ENCODE results near the gene ATXN7L3. TPM values are rescaled to one million over a fixed set of nuclear protein-coding genes. Genes with fewer than 3 reads are reported as not detected.
A peak's percentile ranks its signal among the peaks of the same experiment; 100 is the strongest.

Gene ATXN7L3
- total and polyA plus RNA-seq, 9 of the 15 experiments (the other 6 are each of a cell fraction or from before 2014, with no cell fraction given), result 0.62 to 66.1 (median 33.2) TPM

DNA sequence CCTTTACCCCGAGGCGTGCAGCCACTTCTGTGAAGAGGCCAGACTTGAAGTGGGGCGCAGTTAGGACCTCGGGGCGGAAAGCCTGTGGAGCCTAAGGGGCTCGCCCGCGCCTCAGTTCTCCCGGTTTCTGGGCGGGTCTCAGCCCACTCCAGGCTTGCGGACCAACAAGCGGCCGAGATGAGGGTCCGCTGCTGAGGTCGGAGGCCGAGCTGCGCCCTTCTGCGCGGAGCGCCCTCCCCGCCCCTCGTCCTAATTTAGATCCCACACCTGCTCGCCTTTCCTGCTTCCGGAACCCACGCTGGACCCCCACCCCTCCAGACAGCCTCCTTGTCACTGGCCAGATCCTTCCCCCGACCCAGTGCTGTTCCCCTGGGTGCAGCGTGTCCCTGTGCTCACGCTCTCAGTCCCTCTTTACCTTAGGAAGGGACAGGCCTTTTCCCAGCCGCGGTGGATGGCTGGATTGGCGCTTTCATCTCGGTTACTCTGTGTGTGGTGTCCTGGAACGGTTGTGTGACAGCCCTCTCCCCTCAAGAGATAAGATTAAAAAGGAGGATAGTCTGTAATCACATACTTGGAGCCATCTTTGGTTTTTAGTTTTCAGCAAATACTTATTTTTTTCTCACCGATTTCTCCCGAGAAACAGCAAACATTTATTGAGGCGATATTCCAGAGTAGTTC lies 933 bp upstream of the ATXN7L3 start (continued):
- TF ChIP-seq, protein P1, sequence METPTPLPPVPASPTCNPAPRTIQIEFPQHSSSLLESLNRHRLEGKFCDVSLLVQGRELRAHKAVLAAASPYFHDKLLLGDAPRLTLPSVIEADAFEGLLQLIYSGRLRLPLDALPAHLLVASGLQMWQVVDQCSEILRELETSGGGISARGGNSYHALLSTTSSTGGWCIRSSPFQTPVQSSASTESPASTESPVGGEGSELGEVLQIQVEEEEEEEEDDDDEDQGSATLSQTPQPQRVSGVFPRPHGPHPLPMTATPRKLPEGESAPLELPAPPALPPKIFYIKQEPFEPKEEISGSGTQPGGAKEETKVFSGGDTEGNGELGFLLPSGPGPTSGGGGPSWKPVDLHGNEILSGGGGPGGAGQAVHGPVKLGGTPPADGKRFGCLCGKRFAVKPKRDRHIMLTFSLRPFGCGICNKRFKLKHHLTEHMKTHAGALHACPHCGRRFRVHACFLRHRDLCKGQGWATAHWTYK (CRISPR knock-in tag; IDR thresholded peaks at IDR 0.05), result no peak
- TF ChIP-seq FIP1L1 (IDR thresholded peaks at IDR 0.05; ENCODE audit: low read depth, low read length, poor library complexity, severe bottlenecking) (no peak), POLR2B (IDR thresholded peaks at IDR 0.05; ENCODE audit: low read depth, partially characterized antibody) (peak; percentile 46), MBD2 (IDR thresholded peaks at IDR 0.05; ENCODE audit: borderline replicate concordance, low read depth) (no peak), KAT8 (IDR thresholded peaks at IDR 0.05; ENCODE audit: low read depth) (no peak), EGR1 (conservative IDR thresholded peaks at IDR 0.05) (no peak), ZNF699 (CRISPR knock-in tag; IDR thresholded peaks at IDR 0.05; ENCODE audit: insufficient replicate concordance) (no peak), PCBP1 (IDR thresholded peaks at IDR 0.05; ENCODE audit: low read depth, low read length, poor library complexity, severe bottlenecking) (no peak), ZNF668 (CRISPR knock-in tag; IDR thresholded peaks at IDR 0.05) (no peak), TFAM (CRISPR knock-in tag; conservative IDR thresholded peaks at IDR 0.05) (no peak), ZNF766 (CRISPR knock-in tag; conservative IDR thresholded peaks at IDR 0.05) (no peak), HDAC1 (IDR thresholded peaks at IDR 0.05) (0 out of 4 replicates have a peak, but pooled peaks of 1 of the 2 experiments have one; percentile 37), RBFOX2 (IDR thresholded peaks at IDR 0.05; ENCODE audit: low read depth, low read length) (peak; percentile 78), SAFB2 (IDR thresholded peaks at IDR 0.05; ENCODE audit: borderline replicate concordance, low read depth, low read length, severe bottlenecking) (no peak), NFIC (IDR thresholded peaks at IDR 0.05) (no peak), ZZZ3 (IDR thresholded peaks at IDR 0.05) (no peak), BRD9 (IDR thresholded peaks at IDR 0.05; ENCODE audit: low read depth, partially characterized antibody) (no peak), NFIX (CRISPR knock-in tag; IDR thresholded peaks at IDR 0.05; ENCODE audit: low read depth) (no peak), ZFP30 (CRISPR knock-in tag; IDR thresholded peaks at IDR 0.05; ENCODE audit: borderline replicate concordance) (no peak), TAF7 (tag; IDR thresholded peaks at IDR 0.05) (no peak)
- TF ChIP-seq, protein P2, sequence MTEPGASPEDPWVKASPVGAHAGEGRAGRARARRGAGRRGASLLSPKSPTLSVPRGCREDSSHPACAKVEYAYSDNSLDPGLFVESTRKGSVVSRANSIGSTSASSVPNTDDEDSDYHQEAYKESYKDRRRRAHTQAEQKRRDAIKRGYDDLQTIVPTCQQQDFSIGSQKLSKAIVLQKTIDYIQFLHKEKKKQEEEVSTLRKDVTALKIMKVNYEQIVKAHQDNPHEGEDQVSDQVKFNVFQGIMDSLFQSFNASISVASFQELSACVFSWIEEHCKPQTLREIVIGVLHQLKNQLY (CRISPR knock-in tag; conservative IDR thresholded peaks at IDR 0.05), result 0 out of 4 replicates have a peak, but pooled peaks of 1 of the 2 experiments have one; percentile 70
- TF ChIP-seq, protein P3, sequence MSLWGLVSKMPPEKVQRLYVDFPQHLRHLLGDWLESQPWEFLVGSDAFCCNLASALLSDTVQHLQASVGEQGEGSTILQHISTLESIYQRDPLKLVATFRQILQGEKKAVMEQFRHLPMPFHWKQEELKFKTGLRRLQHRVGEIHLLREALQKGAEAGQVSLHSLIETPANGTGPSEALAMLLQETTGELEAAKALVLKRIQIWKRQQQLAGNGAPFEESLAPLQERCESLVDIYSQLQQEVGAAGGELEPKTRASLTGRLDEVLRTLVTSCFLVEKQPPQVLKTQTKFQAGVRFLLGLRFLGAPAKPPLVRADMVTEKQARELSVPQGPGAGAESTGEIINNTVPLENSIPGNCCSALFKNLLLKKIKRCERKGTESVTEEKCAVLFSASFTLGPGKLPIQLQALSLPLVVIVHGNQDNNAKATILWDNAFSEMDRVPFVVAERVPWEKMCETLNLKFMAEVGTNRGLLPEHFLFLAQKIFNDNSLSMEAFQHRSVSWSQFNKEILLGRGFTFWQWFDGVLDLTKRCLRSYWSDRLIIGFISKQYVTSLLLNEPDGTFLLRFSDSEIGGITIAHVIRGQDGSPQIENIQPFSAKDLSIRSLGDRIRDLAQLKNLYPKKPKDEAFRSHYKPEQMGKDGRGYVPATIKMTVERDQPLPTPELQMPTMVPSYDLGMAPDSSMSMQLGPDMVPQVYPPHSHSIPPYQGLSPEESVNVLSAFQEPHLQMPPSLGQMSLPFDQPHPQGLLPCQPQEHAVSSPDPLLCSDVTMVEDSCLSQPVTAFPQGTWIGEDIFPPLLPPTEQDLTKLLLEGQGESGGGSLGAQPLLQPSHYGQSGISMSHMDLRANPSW (CRISPR knock-in tag; IDR thresholded peaks at IDR 0.05), result no peak
- TF ChIP-seq, protein P4, sequence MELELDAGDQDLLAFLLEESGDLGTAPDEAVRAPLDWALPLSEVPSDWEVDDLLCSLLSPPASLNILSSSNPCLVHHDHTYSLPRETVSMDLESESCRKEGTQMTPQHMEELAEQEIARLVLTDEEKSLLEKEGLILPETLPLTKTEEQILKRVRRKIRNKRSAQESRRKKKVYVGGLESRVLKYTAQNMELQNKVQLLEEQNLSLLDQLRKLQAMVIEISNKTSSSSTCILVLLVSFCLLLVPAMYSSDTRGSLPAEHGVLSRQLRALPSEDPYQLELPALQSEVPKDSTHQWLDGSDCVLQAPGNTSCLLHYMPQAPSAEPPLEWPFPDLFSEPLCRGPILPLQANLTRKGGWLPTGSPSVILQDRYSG (tag; conservative IDR thresholded peaks at IDR 0.05; ENCODE audit: low read depth), result no peak

All from K562 (cell line).